NB4 (cell line): ENCODE data around the gene ZNF133.
"Not testable (repeated sequence)": the region's sequence is repeated elsewhere in the genome, so short reads cannot be mapped to it uniquely, and the experiment has no call there.

Experiments used
- DNase-seq: peaks from one replicate; pipeline ENCODE4 v3.0.0; 2010; ENCODE audit warnings: low read depth
- H3K4me3 ChIP-seq: one replicate; pipeline ENCODE4 v1.5.1; 2011; ENCODE audit warnings: mild to moderate bottlenecking, low read depth, low read length, moderate library complexity
- CTCF ChIP-seq: IDR thresholded peaks from one replicate; pipeline ENCODE4 v1.5.1; 2012; ENCODE audit warnings: low read depth, low read length
- MAX ChIP-seq: IDR thresholded peaks from 2 replicates; pipeline ENCODE4 v1.6.1; 2011; ENCODE audit warnings: low read depth, low read length
- MYC ChIP-seq: IDR thresholded peaks from 2 replicates; pipeline ENCODE4 v1.6.1; 2011; ENCODE audit warnings: low read depth, low read length
- POLR2A ChIP-seq: IDR thresholded peaks from 2 replicates; pipeline ENCODE4 v1.6.1; 2011; ENCODE audit warnings: mild to moderate bottlenecking; ENCODE audit not compliant: insufficient read length; ENCODE audit errors: extremely low read depth

The ZNF133 gene

GRCh38 chr20:18273738-18274137, 14.6 kb upstream of the ZNF133 start:
- DNase-seq, result no peak
- TF ChIP-seq POLR2A, result no peak
- no peak for TF ChIP-seq MYC
- TF ChIP-seq MAX, result no peak
- no peak for TF ChIP-seq CTCF
- H3K4me3 ChIP-seq, result no peak overlapping the region

GRCh38 chr20:18275960-18276359, 12.4 kb upstream of the ZNF133 start:
- not testable (repeated sequence) for H3K4me3 ChIP-seq, DNase-seq

GRCh38 chr20:18276821-18277220, 11.5 kb upstream of the ZNF133 start:
- DNase-seq, result peak; percentile 71
- no peak overlapping the region for H3K4me3 ChIP-seq
- TF ChIP-seq MAX (peak; percentile 43; the same call in 1 of the 2 replicates), POLR2A (no peak), CTCF (peak; percentile 93), MYC (0 out of 2 replicates have a peak, but pooled peaks have one; percentile 32)

GRCh38 chr20:18279242-18279641, 9.1 kb upstream of the ZNF133 start:
- no peak overlapping the region for H3K4me3 ChIP-seq
- DNase-seq, result peak; percentile 50

GRCh38 chr20:18284805-18285533, 3.4 kb upstream of the ZNF133 start:
- no peak for DNase-seq
- H3K4me3 ChIP-seq, result no peak overlapping the region
- TF ChIP-seq POLR2A (no peak), MYC (no peak), MAX (no peak), CTCF (no peak)

More at GRCh38 chr20:18279242-18279641, 9.1 kb upstream of the ZNF133 start:
- TF ChIP-seq CTCF (no peak), MYC (no peak), POLR2A (no peak), MAX (no peak)

- TF ChIP-seq MYC (no peak), MAX (no peak), POLR2A (no peak), CTCF (no peak)
- no peak for DNase-seq
- H3K4me3 ChIP-seq, result peak overlapping the region; percentile 88
These were observed 797 bp upstream of the ZNF133 start for GRCh38 chr20:18287546-18287914.
